NCI-H1105 (cell line): Measurements from ENCODE around the gene ZFP57.
A peak's percentile ranks its signal among the peaks of the same experiment; 100 is the strongest.

ENCODE experiments used
- DNase-seq: peaks from one replicate; lab custom pipeline; 2025; lab: John Stamatoyannopoulos, UW

ZFP57 gene

GRCh38 chr6:29655658-29656057, 25.3 kb downstream of the ZFP57 start:
- DNase-seq: no peak

- peak; percentile 69 for DNase-seq
Observed at GRCh38 chr6:29653452-29654038, 27.4 kb downstream of the ZFP57 start.

- no peak for DNase-seq
Observed at GRCh38 chr6:29652198-29652584, 28.8 kb downstream of the ZFP57 start.

GRCh38 chr6:29651413-29652197, 29.3 kb downstream of the ZFP57 start:
- no peak for DNase-seq

GRCh38 chr6:29649701-29650673, 31.0 kb downstream of the ZFP57 start:
- DNase-seq: peak; percentile 98

GRCh38 chr6:29647927-29648642, 32.9 kb downstream of the ZFP57 start:
- DNase-seq: peak; percentile 30

GRCh38 chr6:29641430-29642148, 39.4 kb downstream of the ZFP57 start:
- DNase-seq: no peak

- no peak for DNase-seq
Observed at GRCh38 chr6:29637247-29637646, 43.7 kb downstream of the ZFP57 start.

- DNase-seq: peak; percentile 50
Observed at GRCh38 chr6:29633534-29633905, 47.4 kb downstream of the ZFP57 start.

GRCh38 chr6:29632789-29633533, 48.0 kb downstream of the ZFP57 start, which contains the start of gene GABBR1:
TSS of gene GABBR1 (minus strand) at chr6:29633183. CDS start at chr6:29632385, 798 bp downstream.
- DNase-seq: peak; percentile 89

GRCh38 chr6:29631860-29632731, 48.9 kb downstream of the ZFP57 start:
- DNase-seq: peak; percentile 59

GRCh38 chr6:29631209-29631810, 49.6 kb downstream of the ZFP57 start:
- DNase-seq: no peak

- DNase-seq: no peak
Observed at GRCh38 chr6:29630315-29630714, 50.6 kb downstream of the ZFP57 start.

- DNase-seq: no peak
Observed at GRCh38 chr6:29629571-29629970, 51.4 kb downstream of the ZFP57 start.

- DNase-seq: peak; percentile 82
Observed at GRCh38 chr6:29628419-29629281, 52.3 kb downstream of the ZFP57 start.

- DNase-seq: peak; percentile 48
Observed at GRCh38 chr6:29627755-29628418, 53.1 kb downstream of the ZFP57 start.
